GM19324 (cell line): ENCODE results near the gene CAMSAP3.

Source experiments
- ATAC-seq: cut with Tn5 transposase; IDR thresholded peaks from one replicate; pipeline ENCODE4 v1.9.1; 2021; ENCODE audit warnings: mild to moderate bottlenecking, moderate library complexity; ENCODE audit not compliant: unreplicated experiment, low FRiP score

CAMSAP3 gene

DNA sequence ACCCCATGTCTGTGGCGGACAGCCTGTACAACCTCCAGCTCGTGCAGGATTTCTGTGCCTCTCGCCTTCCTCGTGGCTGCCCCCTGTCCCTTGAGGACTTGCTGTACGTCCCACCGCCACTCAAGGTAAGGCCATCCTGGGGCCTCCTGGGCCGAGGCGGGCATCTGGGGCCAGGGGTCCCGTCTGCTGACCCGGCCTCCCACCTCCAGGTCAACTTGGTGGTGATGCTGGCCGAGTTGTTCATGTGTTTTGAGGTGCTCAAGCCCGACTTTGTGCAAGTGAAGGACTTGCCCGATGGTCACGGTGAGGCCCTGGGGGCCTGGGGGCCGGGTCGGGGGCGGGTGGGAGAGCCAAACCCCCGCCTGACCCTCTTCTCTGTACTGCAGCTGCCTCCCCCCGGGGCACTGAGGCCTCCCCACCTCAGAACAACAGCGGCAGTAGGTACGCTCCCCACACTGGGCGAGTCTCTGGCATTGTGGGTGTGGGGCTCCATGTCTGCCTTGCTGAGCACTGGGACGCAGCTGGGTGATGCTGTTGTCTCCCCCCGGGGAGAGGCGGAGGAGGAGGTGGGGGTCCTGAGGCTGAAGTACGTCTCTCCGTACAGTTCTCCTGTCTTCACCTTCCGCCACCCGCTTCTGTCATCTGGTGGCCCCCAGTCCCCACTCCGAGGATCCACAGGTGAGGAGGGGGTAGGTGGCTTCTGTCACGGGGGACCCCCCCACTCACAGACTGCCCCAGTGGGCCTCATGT, 15.0 kb downstream of the CAMSAP3 start:
- ATAC-seq: no peak

DNA sequence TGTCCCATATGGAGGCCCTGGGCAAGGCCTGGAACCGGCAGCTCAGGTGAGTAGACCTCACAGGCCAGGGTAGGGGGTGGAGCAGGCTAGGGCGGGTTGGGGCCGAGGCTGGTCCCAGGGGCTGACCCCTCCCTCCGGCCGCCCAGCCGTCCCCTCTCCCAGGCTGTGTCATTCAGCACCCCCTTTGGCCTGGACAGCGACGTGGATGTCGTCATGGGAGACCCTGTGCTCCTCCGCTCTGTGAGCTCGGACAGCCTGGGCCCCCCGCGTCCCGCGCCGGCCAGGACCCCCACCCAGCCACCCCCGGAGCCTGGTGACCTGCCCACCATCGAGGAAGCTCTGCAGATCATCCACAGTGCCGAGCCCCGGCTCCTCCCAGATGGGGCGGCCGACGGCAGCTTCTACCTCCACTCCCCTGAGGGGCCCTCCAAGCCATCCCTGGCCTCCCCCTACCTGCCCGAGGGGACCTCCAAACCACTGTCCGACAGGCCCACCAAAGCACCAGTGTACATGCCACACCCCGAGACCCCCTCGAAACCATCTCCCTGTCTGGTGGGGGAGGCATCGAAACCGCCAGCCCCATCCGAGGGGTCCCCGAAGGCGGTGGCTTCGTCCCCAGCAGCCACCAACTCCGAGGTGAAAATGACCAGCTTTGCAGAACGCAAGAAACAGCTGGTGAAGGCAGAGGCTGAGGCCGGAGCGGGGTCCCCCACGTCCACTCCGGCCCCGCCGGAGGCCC, 16.0 kb downstream of the CAMSAP3 start:
- no peak for ATAC-seq

DNA sequence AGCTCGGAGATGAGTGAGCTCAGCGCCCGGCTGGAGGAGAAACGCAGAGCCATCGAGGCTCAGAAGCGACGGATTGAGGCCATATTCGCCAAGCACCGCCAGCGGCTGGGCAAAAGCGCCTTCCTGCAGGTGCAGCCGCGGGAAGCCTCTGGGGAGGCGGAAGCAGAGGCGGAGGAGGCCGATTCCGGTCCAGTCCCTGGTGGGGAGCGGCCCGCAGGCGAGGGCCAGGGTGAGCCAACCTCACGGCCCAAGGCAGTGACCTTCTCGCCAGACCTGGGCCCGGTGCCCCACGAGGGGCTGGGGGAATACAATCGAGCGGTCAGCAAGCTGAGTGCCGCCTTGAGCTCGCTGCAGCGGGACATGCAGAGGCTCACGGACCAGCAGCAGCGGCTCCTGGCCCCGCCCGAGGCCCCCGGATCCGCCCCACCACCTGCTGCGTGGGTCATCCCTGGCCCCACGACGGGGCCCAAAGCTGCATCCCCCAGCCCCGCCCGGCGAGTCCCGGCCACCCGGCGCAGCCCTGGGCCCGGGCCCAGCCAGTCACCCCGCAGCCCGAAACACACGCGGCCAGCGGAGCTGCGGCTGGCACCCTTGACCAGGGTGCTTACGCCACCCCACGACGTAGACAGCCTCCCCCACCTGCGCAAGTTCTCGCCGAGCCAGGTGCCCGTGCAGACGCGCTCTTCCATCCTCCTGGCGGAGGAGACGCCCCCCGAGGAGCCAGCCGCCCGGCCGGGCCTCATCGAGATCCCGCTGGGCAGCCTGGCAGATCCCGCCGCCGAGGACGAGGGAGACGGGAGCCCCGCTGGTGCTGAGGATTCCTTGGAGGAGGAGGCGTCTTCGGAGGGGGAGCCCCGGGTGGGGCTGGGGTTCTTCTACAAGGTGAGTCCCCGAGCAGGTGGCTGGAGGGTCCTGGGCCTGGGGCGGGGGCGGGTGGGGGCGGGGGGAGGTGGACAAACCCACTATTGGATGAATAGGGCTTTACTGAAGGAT, 16.9 kb downstream of the CAMSAP3 start:
- no peak for ATAC-seq

DNA sequence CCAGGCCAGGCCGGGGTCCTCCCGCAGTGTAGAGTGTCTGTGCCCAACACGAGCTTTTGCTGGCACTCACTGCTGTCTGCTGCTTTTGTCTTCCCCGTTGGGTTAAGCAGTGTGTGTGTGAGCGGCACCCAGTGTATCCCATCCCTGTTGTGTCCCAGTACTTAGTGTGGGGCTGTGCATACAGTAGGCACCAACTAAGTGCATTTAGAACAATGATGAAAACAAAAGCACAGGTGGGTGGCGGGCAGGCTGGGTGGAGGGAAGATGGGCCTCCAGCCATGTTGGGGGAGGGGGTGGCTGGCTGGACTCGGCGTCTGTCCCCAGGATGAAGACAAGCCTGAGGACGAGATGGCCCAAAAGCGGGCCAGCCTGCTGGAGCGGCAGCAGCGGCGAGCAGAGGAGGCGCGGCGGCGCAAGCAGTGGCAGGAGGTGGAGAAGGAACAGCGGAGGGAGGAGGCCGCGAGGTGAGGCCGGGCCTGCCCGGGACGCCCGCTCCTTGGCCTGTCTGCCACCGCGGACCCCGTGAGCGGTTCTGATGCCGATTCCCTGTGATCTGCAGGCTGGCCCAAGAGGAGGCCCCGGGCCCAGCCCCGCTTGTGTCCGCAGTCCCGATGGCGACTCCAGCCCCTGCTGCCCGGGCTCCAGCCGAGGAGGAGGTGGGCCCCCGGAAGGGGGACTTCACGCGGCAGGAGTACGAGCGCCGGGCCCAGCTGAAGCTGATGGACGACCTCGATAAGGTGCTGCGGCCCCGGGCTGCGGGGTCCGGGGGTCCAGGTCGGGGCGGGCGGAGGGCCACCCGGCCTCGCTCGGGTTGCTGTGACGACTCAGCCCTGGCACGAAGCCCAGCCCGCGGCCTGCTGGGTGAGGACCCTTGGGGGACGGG, 19.4 kb downstream of the CAMSAP3 start:
- ATAC-seq: no peak

DNA sequence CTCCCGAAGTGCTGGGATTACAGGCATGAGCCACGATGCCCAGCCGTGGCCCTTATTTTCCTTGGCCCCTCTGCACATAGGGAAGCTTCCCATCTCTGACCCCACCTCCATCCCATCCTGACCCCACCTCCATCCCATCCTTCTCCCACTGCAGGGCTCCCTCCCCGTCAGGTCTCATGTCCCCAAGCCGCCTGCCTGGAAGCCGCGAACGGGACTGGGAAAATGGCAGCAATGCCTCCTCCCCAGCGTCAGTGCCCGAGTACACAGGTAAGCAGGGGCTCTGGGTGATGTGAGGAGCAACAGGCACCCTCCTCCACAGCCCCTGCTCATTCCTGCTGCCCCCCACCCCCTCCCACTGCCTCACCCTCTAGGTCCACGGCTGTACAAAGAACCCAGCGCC, 21.5 kb downstream of the CAMSAP3 start:
- no peak for ATAC-seq

DNA sequence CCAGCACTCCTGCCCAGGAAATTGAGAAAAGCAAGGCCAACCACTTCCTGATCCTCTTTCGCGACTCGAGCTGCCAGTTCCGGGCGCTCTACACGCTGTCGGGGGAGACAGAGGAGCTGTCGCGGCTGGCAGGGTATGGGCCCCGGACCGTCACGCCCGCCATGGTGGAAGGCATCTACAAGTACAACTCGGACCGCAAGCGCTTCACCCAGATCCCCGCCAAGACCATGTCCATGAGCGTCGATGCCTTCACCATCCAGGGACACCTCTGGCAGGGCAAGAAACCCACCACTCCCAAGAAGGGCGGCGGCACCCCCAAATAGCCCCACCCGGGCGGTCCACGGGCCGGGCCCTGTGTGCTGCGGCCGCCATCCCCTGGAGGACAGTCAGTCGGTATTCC, 22.1 kb downstream of the CAMSAP3 start:
- no peak for ATAC-seq

DNA sequence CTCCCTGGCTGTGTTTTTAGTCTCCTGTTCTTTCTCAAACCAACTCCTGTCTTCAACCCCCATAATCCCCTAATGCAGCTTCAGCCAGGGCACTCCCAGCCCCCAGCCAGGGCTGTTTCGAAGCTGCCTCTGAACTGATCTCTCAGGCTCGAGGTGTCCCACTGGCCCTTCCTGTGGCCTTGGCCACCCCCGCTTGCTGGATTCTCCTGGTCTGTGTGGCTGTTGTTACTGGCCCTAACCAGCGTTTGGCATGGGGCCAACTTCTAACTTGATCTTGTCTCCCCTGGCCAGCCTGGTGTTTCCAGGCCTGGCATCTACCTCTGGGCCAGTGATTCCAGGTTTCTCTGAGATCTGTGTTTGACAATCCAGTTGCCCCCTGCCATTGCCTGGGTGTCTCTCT, 22.7 kb downstream of the CAMSAP3 start:
- no peak for ATAC-seq

DNA sequence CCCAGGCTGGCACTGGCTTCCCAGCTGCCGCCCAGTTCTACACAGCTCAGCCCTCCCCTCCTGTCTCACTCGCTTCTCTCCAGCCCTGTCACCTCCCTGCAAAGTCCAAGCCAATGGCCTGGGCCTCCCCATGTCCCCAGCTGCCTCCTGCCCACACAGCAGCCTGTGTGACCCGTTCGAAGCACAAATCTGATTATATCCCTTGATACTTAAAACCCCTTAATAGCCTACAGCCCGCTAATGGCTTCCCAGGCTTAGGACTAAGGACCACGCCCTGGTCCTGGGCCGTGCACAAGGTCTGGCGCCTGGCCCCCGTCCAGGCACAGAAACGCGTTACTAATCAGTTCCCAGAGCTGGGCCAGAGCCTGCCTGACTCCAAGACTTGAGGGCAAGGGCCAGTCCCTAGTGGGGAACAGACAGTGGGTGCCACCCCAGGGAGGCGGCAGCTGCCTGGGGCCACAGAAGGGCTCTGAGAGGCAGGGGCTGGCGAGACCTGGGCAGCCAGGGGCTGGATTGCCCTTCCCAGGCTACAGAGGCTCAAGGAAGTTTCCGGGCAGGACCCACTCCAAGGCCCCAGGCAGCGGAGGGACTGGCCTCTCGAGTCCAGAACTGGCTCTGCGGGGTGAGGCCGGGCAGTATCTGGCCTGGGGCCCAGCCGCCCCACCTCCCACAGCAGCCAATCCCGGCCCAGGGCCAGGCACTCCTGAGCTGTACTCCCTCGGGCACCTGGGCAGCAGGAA, 23.3 kb downstream of the CAMSAP3 start:
- no peak for ATAC-seq

DNA sequence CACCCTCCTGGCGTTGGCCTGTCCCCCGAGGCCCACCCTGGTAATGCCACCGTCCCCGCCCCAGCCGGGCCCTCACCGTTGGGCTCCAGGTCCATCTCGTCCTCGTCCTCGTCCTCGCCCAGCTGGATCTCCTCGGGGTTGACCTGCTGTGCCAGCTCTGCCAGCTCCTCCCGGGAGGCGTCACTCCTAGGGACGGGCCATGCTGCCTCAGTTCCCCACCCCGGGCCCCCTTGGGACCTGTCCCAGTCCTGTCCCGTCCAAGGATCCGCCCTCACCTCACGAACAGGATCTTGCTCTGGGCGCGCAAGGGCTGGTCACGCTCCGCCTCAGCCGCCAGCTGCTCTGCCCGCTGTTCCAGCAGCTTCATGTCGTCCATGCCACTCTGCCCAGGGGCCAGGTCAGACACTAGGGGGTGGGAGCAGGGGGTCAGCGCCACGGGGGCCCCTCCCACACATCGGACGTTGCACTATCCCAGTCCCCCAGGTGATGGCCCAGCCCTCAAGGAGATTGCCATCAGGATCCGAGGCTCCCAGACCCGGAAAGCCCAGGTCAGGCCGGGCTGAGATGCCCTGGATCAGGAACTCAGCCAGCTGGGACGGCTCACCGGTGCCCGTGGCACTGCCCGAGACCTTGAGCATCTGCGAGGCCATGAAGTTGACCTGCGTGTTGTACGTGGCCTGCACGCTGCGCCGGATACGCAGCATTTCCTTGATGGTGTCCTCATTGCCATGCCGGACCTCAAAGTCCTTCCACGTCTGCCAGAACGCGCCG, 24.2 kb downstream of the CAMSAP3 start:
- no peak for ATAC-seq

DNA sequence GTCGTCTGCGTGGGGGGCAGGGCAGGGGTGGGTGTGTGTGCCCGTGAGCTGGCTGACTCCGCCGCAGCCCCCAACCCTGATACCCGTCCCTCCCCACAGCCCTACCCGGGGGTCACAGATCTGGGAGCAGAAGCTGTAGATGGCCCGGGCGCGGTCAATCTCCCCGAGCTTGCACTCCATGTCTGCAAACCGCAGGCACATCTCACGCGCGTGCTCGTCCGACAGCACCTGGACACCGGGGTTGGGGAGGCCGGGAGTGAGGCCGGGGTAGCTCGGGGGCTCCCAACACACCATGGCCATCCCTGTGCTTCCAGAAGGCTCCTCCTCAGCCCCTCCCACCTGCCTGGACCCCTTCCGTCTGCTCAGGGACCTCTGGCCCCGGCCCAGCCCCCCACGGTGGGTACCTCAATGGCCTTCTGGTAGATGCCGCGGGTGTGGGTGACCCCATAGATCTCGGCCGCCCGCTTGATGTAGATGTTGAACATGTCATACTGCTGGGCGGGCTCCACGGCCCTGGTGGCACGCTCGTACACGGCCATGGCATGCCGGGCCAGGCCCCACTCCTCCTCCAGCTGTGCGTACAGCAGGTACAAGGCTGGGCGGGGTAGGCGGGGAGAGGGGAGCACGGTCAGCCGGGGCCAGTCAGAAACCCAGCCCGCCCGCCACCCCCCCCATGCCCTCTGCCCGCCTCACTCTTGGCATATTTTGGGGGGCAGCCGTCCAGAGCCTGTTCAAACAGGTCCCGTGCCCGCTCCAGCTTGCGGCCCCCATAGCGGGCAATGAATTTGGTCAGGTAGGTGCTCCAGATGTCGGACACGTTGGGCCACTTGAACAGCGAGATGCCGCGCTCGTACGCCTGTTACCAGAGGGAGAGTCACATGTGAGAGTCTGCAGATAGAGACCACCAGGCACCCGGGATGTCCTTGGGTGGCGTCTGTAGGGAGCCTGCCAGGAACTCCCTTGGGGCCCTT, 25.1 kb downstream of the CAMSAP3 start:
- ATAC-seq: no peak

DNA sequence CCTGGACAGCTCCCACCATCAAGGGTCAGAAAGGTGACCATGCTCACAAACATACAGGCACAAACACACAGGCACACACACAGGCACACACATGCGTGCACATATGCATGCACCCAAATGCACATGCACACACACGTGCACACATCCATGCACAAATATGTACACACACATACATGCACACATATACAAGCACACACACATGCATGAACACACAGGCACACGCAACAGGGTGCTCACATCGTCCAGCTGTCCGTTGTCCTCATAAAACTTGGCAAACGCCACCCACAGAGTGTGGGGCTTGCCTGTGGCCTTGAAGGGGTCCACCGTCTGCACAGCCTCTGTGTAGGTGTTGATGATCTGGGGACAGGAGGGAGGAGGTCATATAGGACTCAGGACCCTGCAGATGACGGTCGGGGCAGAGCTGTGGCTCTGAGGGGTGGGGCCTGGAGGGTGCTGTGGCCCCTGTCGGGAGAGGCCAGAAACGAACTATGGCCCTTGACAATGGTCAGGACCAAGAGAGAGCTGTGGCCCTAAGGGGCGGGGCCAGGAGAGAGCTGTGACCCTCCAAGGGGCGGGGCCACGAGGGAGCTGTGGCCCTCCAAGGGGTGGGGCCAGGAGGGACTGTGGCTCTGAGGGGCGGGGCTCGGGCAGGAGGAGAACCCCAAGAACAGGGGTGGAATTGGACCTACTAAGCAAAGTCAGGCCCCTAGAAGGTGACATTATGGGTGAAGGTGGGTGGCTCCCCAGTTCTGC, 27.4 kb downstream of the CAMSAP3 start:
- no peak for ATAC-seq

DNA sequence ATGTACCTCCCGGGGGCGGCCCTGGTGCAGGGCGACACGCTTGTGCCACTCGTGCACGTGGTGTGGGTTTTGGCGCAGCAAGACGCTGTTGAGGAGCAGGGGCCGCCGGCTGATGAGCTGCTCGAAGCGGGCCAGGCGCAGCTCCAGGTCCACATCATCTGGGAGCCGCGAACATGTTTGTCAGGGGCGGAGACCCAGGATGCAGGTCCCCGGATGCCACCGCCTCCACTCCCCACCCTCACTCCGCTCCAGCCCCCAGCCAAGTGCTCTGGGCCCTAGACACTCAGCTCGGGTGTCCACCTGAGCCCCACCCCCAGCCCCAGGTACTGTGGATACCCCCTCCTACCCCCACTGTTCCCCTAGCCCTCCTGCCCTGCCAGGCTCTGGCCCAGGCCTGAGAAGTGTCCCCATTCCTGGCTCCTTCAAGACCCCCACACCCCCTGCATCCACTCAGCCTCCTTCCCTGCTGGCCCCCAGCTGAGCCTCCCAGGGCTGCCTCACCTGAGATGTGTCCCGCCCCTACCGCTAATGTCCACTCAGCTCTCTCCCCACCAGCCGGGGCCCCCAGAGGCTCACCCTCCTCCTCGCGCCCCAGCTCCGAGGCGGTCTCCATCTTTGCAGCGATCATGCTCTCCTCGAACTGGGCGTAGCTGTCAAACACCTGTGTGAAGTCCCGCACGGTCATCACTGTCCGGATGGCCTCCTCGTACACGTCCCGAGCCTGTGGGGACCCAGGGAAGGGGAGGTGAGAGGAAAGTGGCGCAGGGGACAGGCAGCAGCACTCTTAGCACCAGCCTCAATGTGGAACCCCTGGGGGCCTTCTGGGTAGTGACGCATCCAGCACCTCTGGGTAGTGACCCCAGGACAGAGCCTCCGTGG, 28.3 kb downstream of the CAMSAP3 start:
- no peak for ATAC-seq

DNA sequence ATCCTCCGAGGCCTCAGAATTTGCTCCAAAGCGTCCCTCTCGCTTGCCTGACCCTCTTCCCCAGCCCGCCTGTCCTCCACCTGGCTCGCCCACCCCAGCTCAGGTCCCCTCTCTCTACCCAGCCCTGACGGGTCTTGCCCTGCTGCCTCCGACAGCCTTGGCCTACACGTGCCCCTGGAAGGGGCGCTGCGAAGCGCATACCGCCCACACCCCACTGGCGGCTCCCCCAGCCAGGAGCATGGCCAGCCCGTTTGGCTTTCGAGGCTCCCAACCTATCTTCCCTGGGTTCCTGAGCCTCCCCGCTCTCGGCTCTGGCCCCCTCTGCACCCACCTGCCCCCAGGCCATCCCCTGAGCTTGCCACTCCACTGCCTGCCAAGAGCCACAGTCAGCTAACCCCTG, 29.1 kb downstream of the CAMSAP3 start:
- no peak for ATAC-seq

DNA sequence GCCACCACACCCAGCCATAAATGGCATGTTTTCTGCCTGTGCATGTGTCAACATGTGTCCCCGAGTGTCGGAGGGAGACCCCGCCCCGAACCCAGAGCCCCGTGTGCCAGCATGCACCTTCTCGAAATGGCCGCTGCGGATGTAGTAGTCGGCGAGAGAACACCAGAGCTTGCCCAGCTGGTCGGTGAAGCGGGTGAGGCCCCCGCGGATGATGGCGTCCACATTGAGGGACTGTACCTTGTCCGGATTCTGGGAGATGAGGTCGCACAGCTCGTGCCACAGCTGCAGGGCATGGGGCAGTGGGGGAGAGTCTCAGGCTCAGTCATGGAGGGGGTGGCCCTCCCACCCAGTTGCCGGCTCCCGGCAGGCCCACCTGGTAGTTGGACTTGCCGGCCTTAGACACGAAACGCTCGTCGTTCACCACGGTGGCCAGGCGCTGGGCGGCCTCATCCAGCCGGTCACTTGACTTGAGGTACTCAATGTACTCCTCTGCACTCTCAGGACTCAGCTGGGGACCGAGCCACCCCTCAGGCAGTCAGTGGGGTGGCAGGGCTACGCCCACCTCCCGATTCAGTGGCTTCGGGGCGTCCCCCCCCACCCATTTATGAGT, 30.2 kb downstream of the CAMSAP3 start:
- no peak for ATAC-seq

DNA sequence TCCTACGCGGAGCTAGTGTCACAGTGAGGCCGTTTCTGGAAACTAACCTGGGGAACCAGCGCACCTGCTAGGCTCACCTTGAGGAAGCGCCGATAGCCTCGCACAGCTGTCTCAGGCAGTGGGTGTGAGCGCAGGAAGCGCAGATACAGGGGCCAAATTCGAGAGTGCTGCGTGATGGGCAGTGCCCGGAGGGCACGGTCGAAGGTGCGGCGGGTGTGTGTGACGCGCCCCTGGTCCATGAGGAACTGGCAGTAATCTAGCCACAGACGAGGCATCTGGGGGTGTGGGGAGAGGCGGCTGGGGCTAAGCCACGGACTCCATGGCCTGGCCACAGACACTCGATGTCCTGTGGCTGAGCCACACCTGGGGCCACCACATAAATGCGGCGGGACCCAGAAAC, 31.5 kb downstream of the CAMSAP3 start:
- ATAC-seq: no peak
